Measurements from ENCODE around the gene ZNF831.

Gene ZNF831

DNA sequence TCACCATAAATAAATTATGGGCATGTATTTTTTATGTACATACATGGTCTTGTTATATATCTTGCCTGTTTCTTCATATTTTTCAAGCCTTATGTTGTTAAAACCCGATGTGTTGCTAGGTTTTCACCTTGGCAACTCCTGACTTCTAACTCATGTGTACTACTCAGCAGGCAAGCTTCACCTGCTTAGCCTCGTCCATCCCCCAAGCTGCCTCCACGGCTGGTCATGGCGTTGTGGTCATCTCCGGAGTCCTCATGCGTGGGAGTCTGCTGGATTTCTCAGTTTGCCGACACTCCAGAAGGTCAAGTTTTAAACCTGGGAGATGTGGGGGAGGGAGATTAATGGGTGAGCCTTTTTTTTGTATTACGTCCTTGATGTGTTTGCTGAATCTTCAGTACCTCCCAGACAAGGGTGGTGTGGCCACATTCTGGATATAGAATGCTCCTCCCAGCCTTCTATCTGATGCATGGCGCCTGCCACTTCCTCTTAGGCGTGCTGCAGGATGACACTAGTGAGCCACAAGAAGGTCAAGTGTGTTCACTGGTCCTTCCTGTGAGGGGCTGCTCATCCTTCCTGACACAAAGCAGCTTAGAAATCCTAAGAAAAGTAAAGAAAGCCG, 110.2 kb downstream of the ZNF831 start:
- no peak for TF ChIP-seq EGR1 (IDR thresholded peaks at IDR 0.05)
- TF ChIP-seq USF1 (IDR thresholded peaks at IDR 0.05): no peak
- TF ChIP-seq CEBPB (IDR thresholded peaks at IDR 0.05): no peak
- TF ChIP-seq CREB1 (IDR thresholded peaks at IDR 0.05; ENCODE audit: low read depth): no peak

DNA sequence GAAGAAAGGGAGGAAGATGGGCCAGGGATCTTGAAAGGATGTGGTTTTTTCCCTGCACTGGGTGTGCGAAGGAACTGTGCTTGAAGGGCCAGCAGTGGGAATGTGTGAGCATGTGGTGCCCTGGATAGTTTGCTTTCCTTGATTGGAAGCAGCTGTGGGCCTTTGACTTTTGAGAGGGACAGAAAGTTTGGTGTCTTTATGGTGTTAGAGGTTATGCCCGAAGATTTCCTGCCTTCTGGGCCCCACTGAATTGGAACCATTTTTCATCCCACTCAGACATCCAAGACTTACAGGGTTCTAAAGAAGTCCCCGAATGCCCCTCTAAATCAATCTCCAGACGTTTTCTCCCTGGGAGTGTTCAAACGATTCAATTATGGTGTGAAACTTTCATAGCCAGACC, 113.3 kb downstream of the ZNF831 start:
- TF ChIP-seq USF1 (IDR thresholded peaks at IDR 0.05) (no peak), CREB1 (IDR thresholded peaks at IDR 0.05; ENCODE audit: low read depth) (no peak), CEBPB (IDR thresholded peaks at IDR 0.05) (no peak), FOXM1 (IDR thresholded peaks at IDR 0.05; ENCODE audit: borderline replicate concordance, low read depth) (no peak), YY1 (IDR thresholded peaks at IDR 0.05; ENCODE audit: low read depth) (no peak), ZBTB7A (IDR thresholded peaks at IDR 0.05; ENCODE audit: low read depth) (no peak), TEAD4 (IDR thresholded peaks at IDR 0.05) (no peak), EP300 (IDR thresholded peaks at IDR 0.05; ENCODE audit: borderline replicate concordance) (no peak), EGR1 (IDR thresholded peaks at IDR 0.05) (no peak), NFIC (IDR thresholded peaks at IDR 0.05) (no peak), TCF12 (IDR thresholded peaks at IDR 0.05; ENCODE audit: low read depth) (no peak), RAD21 (IDR thresholded peaks at IDR 0.05; ENCODE audit: low read depth) (no peak), TAF1 (IDR thresholded peaks at IDR 0.05; ENCODE audit: low read depth) (no peak)
- TF ChIP-seq, protein P1, sequence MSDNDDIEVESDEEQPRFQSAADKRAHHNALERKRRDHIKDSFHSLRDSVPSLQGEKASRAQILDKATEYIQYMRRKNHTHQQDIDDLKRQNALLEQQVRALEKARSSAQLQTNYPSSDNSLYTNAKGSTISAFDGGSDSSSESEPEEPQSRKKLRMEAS (IDR thresholded peaks at IDR 0.05): no peak
- TF ChIP-seq, protein P2, sequence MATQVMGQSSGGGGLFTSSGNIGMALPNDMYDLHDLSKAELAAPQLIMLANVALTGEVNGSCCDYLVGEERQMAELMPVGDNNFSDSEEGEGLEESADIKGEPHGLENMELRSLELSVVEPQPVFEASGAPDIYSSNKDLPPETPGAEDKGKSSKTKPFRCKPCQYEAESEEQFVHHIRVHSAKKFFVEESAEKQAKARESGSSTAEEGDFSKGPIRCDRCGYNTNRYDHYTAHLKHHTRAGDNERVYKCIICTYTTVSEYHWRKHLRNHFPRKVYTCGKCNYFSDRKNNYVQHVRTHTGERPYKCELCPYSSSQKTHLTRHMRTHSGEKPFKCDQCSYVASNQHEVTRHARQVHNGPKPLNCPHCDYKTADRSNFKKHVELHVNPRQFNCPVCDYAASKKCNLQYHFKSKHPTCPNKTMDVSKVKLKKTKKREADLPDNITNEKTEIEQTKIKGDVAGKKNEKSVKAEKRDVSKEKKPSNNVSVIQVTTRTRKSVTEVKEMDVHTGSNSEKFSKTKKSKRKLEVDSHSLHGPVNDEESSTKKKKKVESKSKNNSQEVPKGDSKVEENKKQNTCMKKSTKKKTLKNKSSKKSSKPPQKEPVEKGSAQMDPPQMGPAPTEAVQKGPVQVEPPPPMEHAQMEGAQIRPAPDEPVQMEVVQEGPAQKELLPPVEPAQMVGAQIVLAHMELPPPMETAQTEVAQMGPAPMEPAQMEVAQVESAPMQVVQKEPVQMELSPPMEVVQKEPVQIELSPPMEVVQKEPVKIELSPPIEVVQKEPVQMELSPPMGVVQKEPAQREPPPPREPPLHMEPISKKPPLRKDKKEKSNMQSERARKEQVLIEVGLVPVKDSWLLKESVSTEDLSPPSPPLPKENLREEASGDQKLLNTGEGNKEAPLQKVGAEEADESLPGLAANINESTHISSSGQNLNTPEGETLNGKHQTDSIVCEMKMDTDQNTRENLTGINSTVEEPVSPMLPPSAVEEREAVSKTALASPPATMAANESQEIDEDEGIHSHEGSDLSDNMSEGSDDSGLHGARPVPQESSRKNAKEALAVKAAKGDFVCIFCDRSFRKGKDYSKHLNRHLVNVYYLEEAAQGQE (IDR thresholded peaks at IDR 0.05; ENCODE audit: low read depth): no peak

- TF ChIP-seq USF1 (IDR thresholded peaks at IDR 0.05): no peak
- no peak for TF ChIP-seq RAD21 (IDR thresholded peaks at IDR 0.05; ENCODE audit: low read depth)
- TF ChIP-seq FOXM1 (IDR thresholded peaks at IDR 0.05; ENCODE audit: borderline replicate concordance, low read depth): no peak
- no peak for TF ChIP-seq TAF1 (IDR thresholded peaks at IDR 0.05; ENCODE audit: low read depth)
- TF ChIP-seq, protein P2 (IDR thresholded peaks at IDR 0.05; ENCODE audit: low read depth): no peak
- TF ChIP-seq, protein P1 (IDR thresholded peaks at IDR 0.05): no peak
- TF ChIP-seq TCF12 (IDR thresholded peaks at IDR 0.05; ENCODE audit: low read depth): no peak
- no peak for TF ChIP-seq CEBPB (IDR thresholded peaks at IDR 0.05)
- no peak for TF ChIP-seq NFIC (IDR thresholded peaks at IDR 0.05)
- TF ChIP-seq EP300 (IDR thresholded peaks at IDR 0.05; ENCODE audit: borderline replicate concordance): no peak
- no peak for TF ChIP-seq ZBTB7A (IDR thresholded peaks at IDR 0.05; ENCODE audit: low read depth)
- TF ChIP-seq YY1 (IDR thresholded peaks at IDR 0.05; ENCODE audit: low read depth): no peak
- no peak for TF ChIP-seq CREB1 (IDR thresholded peaks at IDR 0.05; ENCODE audit: low read depth)
- TF ChIP-seq TEAD4 (IDR thresholded peaks at IDR 0.05): no peak
- TF ChIP-seq EGR1 (IDR thresholded peaks at IDR 0.05): no peak
Measured at GRCh38 chr20:59284470-59284869, 120.8 kb downstream of the ZNF831 start.

GRCh38 chr20:59289994-59290393, 126.4 kb downstream of the ZNF831 start:
- TF ChIP-seq EGR1 (IDR thresholded peaks at IDR 0.05) (no peak), ZBTB7A (IDR thresholded peaks at IDR 0.05; ENCODE audit: low read depth) (no peak), TAF1 (IDR thresholded peaks at IDR 0.05; ENCODE audit: low read depth) (no peak), TCF12 (IDR thresholded peaks at IDR 0.05; ENCODE audit: low read depth) (no peak), YY1 (IDR thresholded peaks at IDR 0.05; ENCODE audit: low read depth) (no peak), FOXM1 (IDR thresholded peaks at IDR 0.05; ENCODE audit: borderline replicate concordance, low read depth) (no peak), RAD21 (IDR thresholded peaks at IDR 0.05; ENCODE audit: low read depth) (no peak), CEBPB (IDR thresholded peaks at IDR 0.05) (no peak), NFIC (IDR thresholded peaks at IDR 0.05) (no peak), EP300 (IDR thresholded peaks at IDR 0.05; ENCODE audit: borderline replicate concordance) (no peak), USF1 (IDR thresholded peaks at IDR 0.05) (no peak), CREB1 (IDR thresholded peaks at IDR 0.05; ENCODE audit: low read depth) (no peak), TEAD4 (IDR thresholded peaks at IDR 0.05) (no peak)
- TF ChIP-seq, protein P1 (IDR thresholded peaks at IDR 0.05): no peak
- TF ChIP-seq, protein P2 (IDR thresholded peaks at IDR 0.05; ENCODE audit: low read depth): no peak
